Peyer's patch (tissue), 4 donors: ENCODE measurements around the gene SREBF2. TPM values are rescaled to one million over a fixed set of nuclear protein-coding genes. Genes with fewer than 3 reads are reported as not detected.

Experiments
- DNase-seq, 3 donors: peaks; one replicate each; pipeline ENCODE4 v3.0.0-alpha.2; 2017 to 2019
- H3K27ac ChIP-seq, 4 donors: fragments of 200-600 bp; sonication (generic); one replicate each; pipeline ENCODE4 v1.5.1; 2016 to 2019
- H3K27me3 ChIP-seq, 2 donors: fragments of 200-600 bp; sonication (generic); one replicate each; pipeline ENCODE4 v1.5.1; 2019
- H3K36me3 ChIP-seq, 3 donors: fragments of 200-600 bp; sonication (generic); one replicate each; pipeline ENCODE4 v1.5.1; 2016 to 2019
- H3K4me1 ChIP-seq, 4 donors: fragments of 200-600 bp; sonication (generic); one replicate each; pipeline ENCODE4 v1.5.1; 2016 to 2019
- H3K4me3 ChIP-seq, 4 donors: fragments of 200-600 bp; sonication (generic); 1 replicate in 3 of 4; 2 replicates in 1 of 4; pipeline ENCODE4 v1.5.1; 2016 to 2019; ENCODE audit warnings: mild to moderate bottlenecking in 1 of 4
- H3K9me3 ChIP-seq, 4 donors: fragments of 200-600 bp; sonication (generic); one replicate each; pipeline ENCODE4 v1.5.1; 2016 to 2019; ENCODE audit warnings: mild to moderate bottlenecking in 1 of 4
- POLR2A ChIP-seq, 2 donors: fragments of 450-650 bp; IDR thresholded peaks; one replicate each; pipeline ENCODE4 v1.5.1; 2017; ENCODE audit warnings: antibody characterized with exemption in 2 of 2, mild to moderate bottlenecking in 2 of 2, moderate library complexity in 2 of 2
- total RNA-seq, 4 donors: library from RNA; depleted of rRNA; stranded (reverse); fragments of >200 nt; gene quantifications; one replicate each; pipeline ENCODE4 v1.1.0, GENCODE V29; 2016
- TF ChIP-seq, protein P1 (sequence below), 6 experiments: fragments of 450-650 bp in 4 of 6; fragments of 200-600 bp in 2 of 6; sonication (generic) in 1 of 6; IDR thresholded peaks; one replicate each; pipeline ENCODE4 v1.5.1; 2017 to 2019; ENCODE audit warnings: antibody characterized with exemption in 6 of 6, mild to moderate bottlenecking in 3 of 6, moderate library complexity in 1 of 6

The SREBF2 gene
- total RNA-seq, 4 donors from 2014 or later: 66.0 to 221 (median 144) TPM

DNA sequence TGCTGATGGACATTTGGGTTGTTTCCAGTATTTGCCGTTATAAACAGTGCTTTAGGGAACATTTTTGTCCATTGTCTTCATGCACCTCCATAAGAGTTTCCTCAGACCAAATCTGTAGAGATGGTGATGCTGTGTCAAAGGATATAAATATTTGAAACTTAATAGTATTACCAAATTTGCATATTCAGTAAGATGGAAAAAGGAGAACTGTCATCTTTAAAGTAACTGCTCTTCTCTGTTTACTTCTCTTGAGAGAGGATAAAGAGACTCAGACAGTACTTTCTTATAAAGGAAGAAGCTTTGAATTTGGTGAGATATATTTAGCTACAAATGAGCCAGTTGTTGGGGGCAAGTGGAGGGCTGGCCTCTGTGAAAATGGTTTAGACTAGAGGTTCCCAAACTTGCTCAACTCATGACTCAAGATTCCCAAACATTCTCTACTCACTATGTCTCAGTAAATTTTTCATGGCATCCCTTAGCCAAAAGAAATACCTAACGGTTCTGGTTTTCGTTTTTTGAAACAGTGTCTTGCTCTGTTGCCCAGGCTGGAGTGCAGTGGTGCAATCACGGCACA is 55.8 kb downstream of the SREBF2 start:
- no peaks in the 10 kb centered on the region for H3K27me3 ChIP-seq
- peaks cover 0 to 95% (median 0%) of the 10 kb centered on the region in 3 donors for H3K36me3 ChIP-seq
- no peak for DNase-seq
- H3K4me3 ChIP-seq: no peak overlapping the region
- peaks cover 0 to under 1% (median 0%) of the 10 kb centered on the region in 4 donors for H3K4me1 ChIP-seq
- no peaks in the 10 kb centered on the region for H3K9me3 ChIP-seq
- peak overlapping the region in 1 of 4 donors; percentile 50 for H3K27ac ChIP-seq
- TF ChIP-seq, protein P1, sequence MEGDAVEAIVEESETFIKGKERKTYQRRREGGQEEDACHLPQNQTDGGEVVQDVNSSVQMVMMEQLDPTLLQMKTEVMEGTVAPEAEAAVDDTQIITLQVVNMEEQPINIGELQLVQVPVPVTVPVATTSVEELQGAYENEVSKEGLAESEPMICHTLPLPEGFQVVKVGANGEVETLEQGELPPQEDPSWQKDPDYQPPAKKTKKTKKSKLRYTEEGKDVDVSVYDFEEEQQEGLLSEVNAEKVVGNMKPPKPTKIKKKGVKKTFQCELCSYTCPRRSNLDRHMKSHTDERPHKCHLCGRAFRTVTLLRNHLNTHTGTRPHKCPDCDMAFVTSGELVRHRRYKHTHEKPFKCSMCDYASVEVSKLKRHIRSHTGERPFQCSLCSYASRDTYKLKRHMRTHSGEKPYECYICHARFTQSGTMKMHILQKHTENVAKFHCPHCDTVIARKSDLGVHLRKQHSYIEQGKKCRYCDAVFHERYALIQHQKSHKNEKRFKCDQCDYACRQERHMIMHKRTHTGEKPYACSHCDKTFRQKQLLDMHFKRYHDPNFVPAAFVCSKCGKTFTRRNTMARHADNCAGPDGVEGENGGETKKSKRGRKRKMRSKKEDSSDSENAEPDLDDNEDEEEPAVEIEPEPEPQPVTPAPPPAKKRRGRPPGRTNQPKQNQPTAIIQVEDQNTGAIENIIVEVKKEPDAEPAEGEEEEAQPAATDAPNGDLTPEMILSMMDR (IDR thresholded peaks at IDR 0.05): no peak
- TF ChIP-seq POLR2A (IDR thresholded peaks at IDR 0.05): no peak

DNA sequence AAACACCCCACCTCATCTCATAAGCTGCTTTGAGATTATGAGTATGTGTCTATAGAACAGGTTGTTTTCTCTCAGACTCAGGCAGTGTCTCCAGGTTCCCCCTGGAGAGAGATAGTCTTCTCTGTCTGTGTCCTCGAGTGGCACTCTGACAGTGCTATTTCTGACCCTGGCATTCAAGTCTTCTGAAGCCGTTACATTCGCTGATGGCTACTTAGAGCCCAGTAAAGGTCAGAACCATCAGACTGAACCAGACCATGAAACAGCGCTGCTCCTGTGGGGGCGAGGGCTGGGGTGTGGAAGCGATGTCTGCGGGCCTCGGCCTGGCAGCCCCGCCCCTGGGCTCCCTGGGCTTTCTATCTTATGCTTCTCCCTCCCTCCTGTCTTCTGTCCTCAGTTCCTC is 58.5 kb downstream of the SREBF2 start:
- Histone ChIP-seq H3K27me3 (no peaks in the 10 kb centered on the region), H3K36me3 (peaks cover 0 to 95% (median 0%) of the 10 kb centered on the region in 3 donors), H3K9me3 (no peaks in the 10 kb centered on the region), H3K4me1 (no peaks in the 10 kb centered on the region), H3K4me3 (no peak overlapping the region), H3K27ac (no peak overlapping the region)
- TF ChIP-seq, protein P1 (IDR thresholded peaks at IDR 0.05): no peak
- no peak for TF ChIP-seq POLR2A (IDR thresholded peaks at IDR 0.05)
- DNase-seq: no peak

DNA sequence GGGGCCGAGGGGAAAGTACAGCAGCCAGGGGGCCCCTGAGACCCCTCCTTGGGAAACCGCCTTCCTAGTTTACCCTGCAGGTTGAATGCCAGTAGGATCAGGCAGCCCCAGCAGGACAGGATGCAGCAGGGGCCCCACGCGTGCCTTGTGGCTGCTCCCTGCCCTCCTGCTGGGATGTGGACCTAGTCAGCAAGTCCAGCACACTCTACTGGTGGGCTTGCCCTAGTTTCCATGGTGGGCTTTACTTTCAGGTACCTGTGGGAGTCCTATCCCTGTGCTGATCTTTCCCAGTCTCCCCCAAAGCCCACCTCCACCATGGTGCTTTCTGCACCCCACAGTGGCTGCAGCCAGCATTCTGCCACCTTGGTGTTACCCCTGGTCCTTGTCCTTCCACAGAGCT is 59.8 kb downstream of the SREBF2 start:
- H3K4me1 ChIP-seq: no peaks in the 10 kb centered on the region
- no peaks in the 10 kb centered on the region for H3K9me3 ChIP-seq
- DNase-seq: no peak
- H3K36me3 ChIP-seq: peaks cover 0 to 95% (median 0%) of the 10 kb centered on the region in 3 donors
- TF ChIP-seq, protein P1 (IDR thresholded peaks at IDR 0.05): no peak
- no peak for TF ChIP-seq POLR2A (IDR thresholded peaks at IDR 0.05)
- no peak overlapping the region for H3K27ac ChIP-seq
- H3K27me3 ChIP-seq: no peaks in the 10 kb centered on the region
- H3K4me3 ChIP-seq: no peak overlapping the region

DNA sequence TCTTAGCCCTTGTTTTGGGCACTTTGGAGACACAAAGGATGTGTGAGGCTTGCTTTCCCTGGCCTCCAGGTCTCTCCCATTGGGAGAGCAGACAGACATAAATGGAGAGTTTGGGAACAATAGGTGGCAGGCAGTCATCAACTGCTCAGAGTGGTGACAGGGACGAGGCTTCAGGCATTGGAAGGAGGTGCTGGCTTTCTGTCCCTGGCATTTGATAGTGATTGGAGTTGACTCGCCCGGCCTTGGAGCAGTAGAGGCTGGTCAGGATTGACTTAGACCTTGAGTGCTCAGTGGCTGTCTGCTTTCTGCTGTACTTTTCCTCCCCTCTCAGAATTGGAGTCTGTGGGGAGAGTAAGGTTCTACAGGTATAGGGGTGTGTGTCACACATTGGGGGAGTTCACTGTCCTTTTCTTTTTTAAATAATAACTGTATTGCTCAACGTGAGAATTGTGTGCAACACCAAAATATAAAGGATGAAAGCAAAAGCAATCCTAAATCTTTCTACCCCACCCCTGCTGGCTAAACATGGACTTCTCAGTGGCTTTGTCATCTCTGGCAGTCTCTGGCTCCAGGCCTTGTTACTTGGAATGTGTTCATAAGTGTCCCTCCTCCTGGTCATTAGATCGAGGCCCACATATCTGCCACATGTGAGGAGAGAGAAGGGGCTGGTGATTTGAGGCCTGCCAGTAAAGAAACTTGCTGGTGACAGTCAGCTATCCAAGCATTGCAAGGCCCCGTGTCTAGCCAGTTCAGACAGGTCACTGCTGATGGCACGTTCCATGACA is 60.9 kb downstream of the SREBF2 start:
- DNase-seq: no peak
- Histone ChIP-seq H3K27ac (no peak overlapping the region), H3K4me1 (no peaks in the 10 kb centered on the region), H3K9me3 (no peaks in the 10 kb centered on the region), H3K36me3 (peaks cover 0 to 94% (median 0%) of the 10 kb centered on the region in 3 donors), H3K27me3 (no peaks in the 10 kb centered on the region), H3K4me3 (no peak overlapping the region)
- TF ChIP-seq, protein P1 (IDR thresholded peaks at IDR 0.05): no peak
- no peak for TF ChIP-seq POLR2A (IDR thresholded peaks at IDR 0.05)

DNA sequence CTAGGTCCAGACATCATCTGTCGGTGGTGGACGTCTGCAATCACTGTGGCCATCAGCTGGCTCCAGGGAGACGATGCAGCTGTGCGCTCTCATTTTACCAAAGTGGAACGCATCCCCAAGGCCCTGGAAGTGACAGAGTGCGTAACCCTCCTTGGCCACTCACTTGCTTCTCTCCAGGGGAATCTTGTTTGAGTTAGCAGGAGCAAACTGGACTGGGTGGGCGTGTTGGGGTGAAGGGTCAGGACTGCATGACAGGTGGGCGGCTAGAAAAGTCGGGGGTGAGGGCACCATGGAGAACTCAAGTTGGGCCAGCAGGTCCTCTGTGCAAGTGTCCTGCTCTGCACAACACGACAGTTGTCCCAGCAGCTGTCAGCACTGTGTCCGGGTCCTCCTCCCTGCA is 65.7 kb downstream of the SREBF2 start:
- DNase-seq: no peak
- no peaks in the 10 kb centered on the region for H3K4me1 ChIP-seq
- no peaks in the 10 kb centered on the region for H3K9me3 ChIP-seq
- no peak for TF ChIP-seq POLR2A (IDR thresholded peaks at IDR 0.05)
- TF ChIP-seq, protein P1 (IDR thresholded peaks at IDR 0.05): no peak
- no peak overlapping the region for H3K27ac ChIP-seq
- no peak overlapping the region for H3K4me3 ChIP-seq
- no peaks in the 10 kb centered on the region for H3K27me3 ChIP-seq
- peaks cover 0 to 97% (median 0%) of the 10 kb centered on the region in 3 donors for H3K36me3 ChIP-seq
